Measurements from ENCODE around the gene TENM3. TPM values are rescaled to one million over a fixed set of nuclear protein-coding genes. Genes with fewer than 3 reads are reported as not detected.

TENM3 gene
- total and polyA plus RNA-seq, 2 donors from 2014 or later: 0.58 to 6.8 TPM

DNA sequence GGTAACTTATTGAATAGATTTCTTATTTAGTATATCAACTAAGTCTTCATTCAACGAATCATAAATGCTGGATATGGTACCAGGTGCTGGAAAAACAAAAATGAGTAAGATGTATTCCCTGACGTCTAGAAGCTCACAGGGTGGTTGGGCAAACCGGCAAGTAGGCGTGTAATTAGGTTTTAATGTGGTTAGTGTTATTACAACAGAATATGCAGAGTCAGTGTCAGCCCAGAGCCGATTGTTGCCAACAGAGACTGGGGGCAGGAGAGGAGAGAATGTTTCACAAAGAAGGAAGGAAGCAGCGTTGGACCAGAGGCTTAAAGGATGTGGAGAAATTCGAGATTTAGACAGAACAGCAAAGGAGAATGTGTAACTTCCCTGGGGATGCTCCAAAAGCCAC, 111.7 kb downstream of the TENM3 start:
- intact Hi-C loops (cut with DNase I): no loop called here

GRCh38 chr4:182367153-182367552, 124.0 kb downstream of the TENM3 start:
- no peak for DNase-seq
- Histone ChIP-seq H3K4me3 (ENCODE audit: low read length in 3 of 3) (no peak overlapping the region), H3K36me3 (ENCODE audit: control insufficient read depth in 2 of 3, insufficient read depth in 3 of 3, low read length in 3 of 3) (no peaks in the 10 kb centered on the region), H3K9ac (ENCODE audit: low read length in 3 of 3) (no peak overlapping the region), H3K27me3 (ENCODE audit: control insufficient read depth, insufficient read depth, low read length) (no peaks in the 10 kb centered on the region), H3K9me3 (ENCODE audit: control insufficient read depth in 2 of 3, insufficient read depth in 1 of 3, low read length in 3 of 3) (no peaks in the 10 kb centered on the region), H3K4me1 (ENCODE audit: control insufficient read depth in 2 of 3, insufficient read depth in 2 of 3, low read depth in 1 of 3, low read length in 3 of 3) (no peaks in the 10 kb centered on the region), H3K27ac (ENCODE audit: low read depth in 2 of 2, low read length in 2 of 2) (no peak overlapping the region)
- no peak for TF ChIP-seq CTCF (IDR thresholded peaks at IDR 0.05; ENCODE audit: borderline replicate concordance, extremely low read depth, insufficient read depth)
- intact Hi-C loops (cut with DNase I): no loop called here
- FAIRE-seq: no peak

More for the DNA sequence above, 111.7 kb downstream of the TENM3 start:
- no peak overlapping the region for H3K27ac ChIP-seq (ENCODE audit: low read depth in 2 of 2, low read length in 2 of 2)
- no peaks in the 10 kb centered on the region for H3K4me1 ChIP-seq (ENCODE audit: control insufficient read depth in 2 of 3, insufficient read depth in 2 of 3, low read depth in 1 of 3, low read length in 3 of 3)
- DNase-seq: no peak
- no peak for TF ChIP-seq CTCF (IDR thresholded peaks at IDR 0.05; ENCODE audit: borderline replicate concordance, extremely low read depth, insufficient read depth)
- no peaks in the 10 kb centered on the region for H3K36me3 ChIP-seq (ENCODE audit: control insufficient read depth in 2 of 3, insufficient read depth in 3 of 3, low read length in 3 of 3)
- no peak overlapping the region for H3K4me3 ChIP-seq (ENCODE audit: low read length in 3 of 3)
- H3K27me3 ChIP-seq (ENCODE audit: control insufficient read depth, insufficient read depth, low read length): no peaks in the 10 kb centered on the region
- no peak overlapping the region for H3K9ac ChIP-seq (ENCODE audit: low read length in 3 of 3)
- no peaks in the 10 kb centered on the region for H3K9me3 ChIP-seq (ENCODE audit: control insufficient read depth in 2 of 3, insufficient read depth in 1 of 3, low read length in 3 of 3)
- FAIRE-seq: no peak

- intact Hi-C loops (cut with DNase I): no loop called here
- Histone ChIP-seq H3K27ac (ENCODE audit: low read depth in 2 of 2, low read length in 2 of 2) (no peak overlapping the region), H3K36me3 (ENCODE audit: control insufficient read depth in 2 of 3, insufficient read depth in 3 of 3, low read length in 3 of 3) (no peaks in the 10 kb centered on the region), H3K4me1 (ENCODE audit: control insufficient read depth in 2 of 3, insufficient read depth in 2 of 3, low read depth in 1 of 3, low read length in 3 of 3) (no peaks in the 10 kb centered on the region), H3K27me3 (ENCODE audit: control insufficient read depth, insufficient read depth, low read length) (no peaks in the 10 kb centered on the region), H3K9me3 (ENCODE audit: control insufficient read depth in 2 of 3, insufficient read depth in 1 of 3, low read length in 3 of 3) (no peaks in the 10 kb centered on the region), H3K4me3 (ENCODE audit: low read length in 3 of 3) (no peak overlapping the region), H3K9ac (ENCODE audit: low read length in 3 of 3) (no peak overlapping the region)
- no peak for TF ChIP-seq CTCF (IDR thresholded peaks at IDR 0.05; ENCODE audit: borderline replicate concordance, extremely low read depth, insufficient read depth)
- FAIRE-seq: no peak
- no peak for DNase-seq
Measured at GRCh38 chr4:182369211-182369610, 126.0 kb downstream of the TENM3 start.

DNA sequence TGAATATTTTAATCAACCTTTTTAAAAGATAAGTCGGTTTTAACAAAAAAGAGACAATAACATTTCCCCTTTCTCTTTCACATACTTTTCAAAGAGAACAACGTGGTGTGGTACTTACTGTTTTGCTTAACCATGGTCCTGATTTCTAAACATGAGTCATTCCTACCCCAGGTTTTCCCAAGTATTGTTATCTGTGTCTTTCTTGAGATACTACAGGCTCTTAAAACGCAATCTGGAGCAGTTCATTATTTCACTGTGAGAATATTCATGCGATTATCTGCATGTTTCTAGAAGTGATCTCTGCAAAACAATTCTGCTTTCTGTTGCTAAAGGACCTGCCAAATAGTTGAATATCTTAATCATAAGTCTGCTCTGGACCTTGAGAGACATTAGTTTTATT, 127.3 kb downstream of the TENM3 start:
- DNase-seq (no peak), FAIRE-seq (no peak)
- H3K27me3 ChIP-seq (ENCODE audit: control insufficient read depth, insufficient read depth, low read length): no peaks in the 10 kb centered on the region
- no peak overlapping the region for H3K9ac ChIP-seq (ENCODE audit: low read length in 3 of 3)
- H3K4me1 ChIP-seq (ENCODE audit: control insufficient read depth in 2 of 3, insufficient read depth in 2 of 3, low read depth in 1 of 3, low read length in 3 of 3): no peaks in the 10 kb centered on the region
- TF ChIP-seq CTCF (IDR thresholded peaks at IDR 0.05; ENCODE audit: borderline replicate concordance, extremely low read depth, insufficient read depth): no peak
- no peak overlapping the region for H3K27ac ChIP-seq (ENCODE audit: low read depth in 2 of 2, low read length in 2 of 2)
- intact Hi-C loops (cut with DNase I): no loop called here
- no peak overlapping the region for H3K4me3 ChIP-seq (ENCODE audit: low read length in 3 of 3)
- no peaks in the 10 kb centered on the region for H3K9me3 ChIP-seq (ENCODE audit: control insufficient read depth in 2 of 3, insufficient read depth in 1 of 3, low read length in 3 of 3)
- no peaks in the 10 kb centered on the region for H3K36me3 ChIP-seq (ENCODE audit: control insufficient read depth in 2 of 3, insufficient read depth in 3 of 3, low read length in 3 of 3)
